B cell (primary cell): Measurements from ENCODE around the gene D2HGDH. TPM values are rescaled to one million over a fixed set of nuclear protein-coding genes. Genes with fewer than 3 reads are reported as not detected.

Experiments
- ATAC-seq: fragments of 200-7000 bp; cut with Tn5 transposase; one replicate; pipeline ENCODE4 v1.10.0; 2021; ENCODE audit warnings: low read depth, mild to moderate bottlenecking, moderate number of reproducible peaks, moderate library complexity
- CTCF ChIA-PET: fragments of 350-600 bp; sonication (Branson Sonifier 250); formaldehyde crosslinking; loops from one replicate; lab custom pipeline; 2021; ENCODE audit warnings: antibody characterized with exemption, inconsistent platforms; lab: Charles Lee
- POLR2A ChIA-PET: fragments of 350-600 bp; sonication (Branson Sonifier 250); formaldehyde crosslinking; loops from one replicate; lab custom pipeline; 2021; ENCODE audit warnings: antibody characterized with exemption; lab: Charles Lee
- DNase-seq: peaks from one replicate; pipeline ENCODE4 v3.0.0; 2013
- H2AFZ ChIP-seq: 2 replicates; pipeline ENCODE4 v1.6.1; 2012; ENCODE audit warnings: mild to moderate bottlenecking, low read depth, low read length; ENCODE audit not compliant: insufficient read depth, poor library complexity, severe bottlenecking
- H3K27ac ChIP-seq, 2 donors: 1 replicate in 1 of 2; 2 replicates in 1 of 2; pipeline ENCODE4 v1.5.1; 2012 to 2013; ENCODE audit warnings: low read length in 2 of 2, mild to moderate bottlenecking in 2 of 2, moderate library complexity in 1 of 2
- H3K27me3 ChIP-seq, 4 experiments: fragments of 200-600 bp in 1 of 4; sonication (generic) in 1 of 4; replicated peaks in 1 of 4; 1 replicate in 2 of 4; 2 replicates in 2 of 4; pipeline versions ENCODE4 v1.6.1 to v1.7.0; 2013 to 2016; ENCODE audit warnings: low read length in 3 of 4, mild to moderate bottlenecking in 2 of 4, mixed read lengths in 1 of 4, moderate library complexity in 1 of 4; ENCODE audit not compliant: insufficient read depth in 4 of 4, control insufficient read depth in 3 of 4; ENCODE audit errors: control extremely low read depth in 1 of 4
- H3K36me3 ChIP-seq, 2 experiments: replicated peaks in 1 of 2; 1 replicate in 1 of 2; 2 replicates in 1 of 2; pipeline versions ENCODE4 v1.6.1 to v1.7.1; 2013; ENCODE audit warnings: low read length in 1 of 2; ENCODE audit not compliant: insufficient read depth in 2 of 2, control insufficient read depth in 1 of 2; ENCODE audit errors: control extremely low read depth in 1 of 2, extremely low read depth in 1 of 2
- H3K4me1 ChIP-seq, 2 donors: fragments of 200-600 bp in 1 of 2; sonication (generic) in 1 of 2; 1 replicate in 1 of 2; 2 replicates in 1 of 2; pipeline versions ENCODE4 v1.5.1 to v1.6.1; 2013 to 2017; ENCODE audit warnings: low read length in 2 of 2; ENCODE audit not compliant: control insufficient read depth in 2 of 2, insufficient read depth in 2 of 2
- H3K4me2 ChIP-seq: replicated peaks from 2 replicates; pipeline ENCODE3; 2012; ENCODE audit warnings: mild to moderate bottlenecking, low read depth, low read length; ENCODE audit not compliant: poor library complexity, severe bottlenecking
- H3K4me3 ChIP-seq, 5 experiments: fragments of 200-600 bp in 1 of 5; sonication (generic) in 1 of 5; 1 replicate in 3 of 5; 2 replicates in 2 of 5; pipeline versions ENCODE4 v1.5.1 to v1.7.0; 2011 to 2016; ENCODE audit warnings: low read length in 4 of 5, mild to moderate bottlenecking in 4 of 5, low read depth in 2 of 5, control low read depth in 1 of 5, moderate library complexity in 1 of 5; ENCODE audit not compliant: insufficient read depth in 1 of 5; ENCODE audit errors: control extremely low read depth in 1 of 5, extremely low read depth in 1 of 5
- H3K79me2 ChIP-seq: fragments of 200-600 bp; sonication (generic); one replicate; pipeline ENCODE4 v1.6.0; 2016; ENCODE audit warnings: low read length; ENCODE audit not compliant: control insufficient read depth, insufficient read depth
- H3K9ac ChIP-seq: fragments of 200-600 bp; sonication (generic); 2 replicates; pipeline ENCODE4 v1.6.1; 2017; ENCODE audit warnings: mild to moderate bottlenecking, low read length, moderate library complexity
- H3K9me3 ChIP-seq, 3 donors: one replicate each; pipeline versions ENCODE4 v1.6.1 to v1.7.1; 2013; ENCODE audit warnings: low read length in 2 of 3; ENCODE audit not compliant: control insufficient read depth in 2 of 3, insufficient read depth in 1 of 3; ENCODE audit errors: control extremely low read depth in 1 of 3
- H4K20me1 ChIP-seq: 2 replicates; pipeline ENCODE4 v1.6.0; 2012; ENCODE audit warnings: mild to moderate bottlenecking, low read length; ENCODE audit not compliant: insufficient read depth, control insufficient read depth, poor library complexity, severe bottlenecking
- H3K27ac Mint-ChIP-seq: one replicate; pipeline ENCODE4 v1.8.0; 2021; ENCODE audit warnings: mixed read lengths
- H3K27me3 Mint-ChIP-seq: one replicate; pipeline ENCODE4 v1.8.0; 2021; ENCODE audit warnings: mixed read lengths
- H3K4me1 Mint-ChIP-seq: one replicate; pipeline ENCODE4 v1.8.0; 2021; ENCODE audit warnings: mixed read lengths
- H3K4me3 Mint-ChIP-seq: one replicate; pipeline ENCODE4 v1.8.0; 2021; ENCODE audit warnings: mixed read lengths
- H3K9me3 Mint-ChIP-seq: one replicate; pipeline ENCODE4 v1.8.0; 2022; ENCODE audit warnings: mixed read lengths; ENCODE audit not compliant: insufficient read depth
- CTCF ChIP-seq: fragments of 200-600 bp; IDR thresholded peaks from one replicate; pipeline ENCODE4 v1.8.0; 2022; ENCODE audit warnings: antibody characterized with exemption, mild to moderate bottlenecking
- EZH2 ChIP-seq: IDR thresholded peaks from 2 replicates; pipeline ENCODE4 v1.6.1; 2012; ENCODE audit warnings: borderline replicate concordance, low read depth, mild to moderate bottlenecking, moderate library complexity, low read length; ENCODE audit not compliant: insufficient read depth, poor library complexity, severe bottlenecking
- WGBS: methylation state at CpG from one replicate; pipeline ENCODE4 v1.1.5; 2013; ENCODE audit warnings: missing lambda C conversion rate; ENCODE audit not compliant: insufficient coverage; 5-methylcytosine and 5-hydroxymethylcytosine counted together
- intact Hi-C: fragments of 100-400 bp; cut with micrococcal nuclease; formaldehyde crosslinking; loops from one replicate; pipeline ENCODE4 v1.10.0; 2022
- polyA plus RNA-seq: library from polyadenylated mRNA; depleted of rRNA; stranded (reverse); fragments of >200 nt; gene quantifications from 2 replicates; pipeline ENCODE4 v1.2.3, GENCODE V29; 2012
- total RNA-seq, 2 donors: library from RNA; stranded (reverse); fragments of 120-200 nt in 1 of 2; gene quantifications; 1 replicate in 1 of 2; 2 replicates in 1 of 2; pipeline versions ENCODE4 v1.2.3 to v1.2.4, GENCODE V29; 2013 to 2022

Gene D2HGDH
- total and polyA plus RNA-seq, 2 donors (not counting 1 experiment from before 2014, with no cell fraction given), result 44.0 to 67.7 TPM

- Mint-ChIP-seq H3K4me1 (no peaks in the 10 kb centered on the region), H3K4me3 (no peak overlapping the region), H3K9me3 (no peaks in the 10 kb centered on the region), H3K27me3 (no peaks in the 10 kb centered on the region), H3K27ac (no peak overlapping the region)
- Histone ChIP-seq H3K79me2 (no peaks in the 10 kb centered on the region), H3K36me3 (peaks cover 0 to 2% of the 10 kb centered on the region in 2 experiments), H3K4me3 (no peak overlapping the region), H4K20me1 (no peaks in the 10 kb centered on the region), H3K27me3 (no peaks in the 10 kb centered on the region), H3K9ac (no peak overlapping the region), H2AFZ (no peak overlapping the region), H3K4me2 (no peak overlapping the region), H3K4me1 (no peaks in the 10 kb centered on the region), H3K9me3 (peaks cover 0 to 11% (median 5%) of the 10 kb centered on the region in 3 donors), H3K27ac (no peak overlapping the region)
- POLR2A ChIA-PET, result no interaction called here
- intact Hi-C loops, result no loop called here
- DNase-seq (no peak), ATAC-seq (no peak)
- TF ChIP-seq EZH2, result no peak
- TF ChIP-seq CTCF, result no peak
- CTCF ChIA-PET, result no interaction called here
- 94% methylated on average over 26 of the region's 27 CpGs for WGBS
These were observed 30.1 kb downstream of the D2HGDH start for GRCh38 chr2:241764275-241765241.
